Measurements from ENCODE around the gene VPS11. TPM values are rescaled to one million over a fixed set of nuclear protein-coding genes. Genes with fewer than 3 reads are reported as not detected.
"Not testable (repeated sequence)": the region's sequence is repeated elsewhere in the genome, so short reads cannot be mapped to it uniquely, and the experiment has no call there.

VPS11 gene
- total RNA-seq, 2 experiments from 2014 or later: 20.5 to 25.4 TPM

GRCh38 chr11:119038884-119039283 is 28.7 kb upstream of the VPS11 start:
- H3K4me3 Mint-ChIP-seq: no peak overlapping the region
- no peaks in the 10 kb centered on the region for H3K9me3 Mint-ChIP-seq (ENCODE audit: low read depth)
- CTCF ChIA-PET: no interaction called here
- peaks cover 9% of the 10 kb centered on the region for H3K4me1 Mint-ChIP-seq
- DNase-seq (no peak), ATAC-seq (no peak)
- no peak overlapping the region for H3K27ac Mint-ChIP-seq
- intact Hi-C loops (cut with DNase I, micrococcal nuclease): no loop called here
- no peaks in the 10 kb centered on the region for H3K36me3 Mint-ChIP-seq (ENCODE audit: low read depth)
- no peaks in the 10 kb centered on the region for H3K27me3 Mint-ChIP-seq
- POLR2A ChIA-PET: interaction anchor here (0.6 kb wide), 1 partner anchor 34 kb away, joined by 7 read pairs; no protein-coding TSS in a partner anchor

- intact Hi-C loops (cut with DNase I, micrococcal nuclease); POLR2A ChIA-PET; H3K27ac Mint-ChIP-seq; H3K4me3 Mint-ChIP-seq; DNase-seq; H3K4me1 Mint-ChIP-seq; ATAC-seq; H3K36me3 Mint-ChIP-seq (ENCODE audit: low read depth); CTCF ChIA-PET; H3K9me3 Mint-ChIP-seq (ENCODE audit: low read depth); H3K27me3 Mint-ChIP-seq: not testable (repeated sequence)
Observed at GRCh38 chr11:119039471-119039870, 28.1 kb upstream of the VPS11 start.

- Mint-ChIP-seq H3K27ac (peak overlapping the region; percentile 0), H3K4me3 (no peak overlapping the region), H3K4me1 (peaks cover 9% of the 10 kb centered on the region), H3K27me3 (no peaks in the 10 kb centered on the region), H3K9me3 (ENCODE audit: low read depth) (no peaks in the 10 kb centered on the region), H3K36me3 (ENCODE audit: low read depth) (peaks cover 16% of the 10 kb centered on the region)
- POLR2A ChIA-PET: interaction anchor here (0.6 to 1.3 kb wide), 3 partner anchors 13 to 15 kb away, joined by 4 to 5 read pairs (median 5); partner anchors contain the start of gene HYOU1
- CTCF ChIA-PET: interaction anchor here (0.5 to 0.7 kb wide), 3 partner anchors 9 to 252 kb away, joined by 3 read pairs; no protein-coding TSS in a partner anchor
- intact Hi-C loops (cut with DNase I, micrococcal nuclease): no loop called here
- ATAC-seq (peak; percentile 81), DNase-seq (no peak)
Observed at GRCh38 chr11:119041821-119042514, 25.6 kb upstream of the VPS11 start.

GRCh38 chr11:119042927-119043326 is 24.7 kb upstream of the VPS11 start:
- no peaks in the 10 kb centered on the region for H3K9me3 Mint-ChIP-seq (ENCODE audit: low read depth)
- no peaks in the 10 kb centered on the region for H3K27me3 Mint-ChIP-seq

GRCh38 chr11:119044708-119045107 is 22.9 kb upstream of the VPS11 start:
- intact Hi-C loops (cut with DNase I, micrococcal nuclease): no loop called here

More at GRCh38 chr11:119042927-119043326, 24.7 kb upstream of the VPS11 start:
- ChIA-PET CTCF (interaction anchor here (1.2 to 1.7 kb wide), 3 partner anchors 13 to 153 kb away, joined by 4 to 10 read pairs (median 4); no protein-coding TSS in a partner anchor), POLR2A (no interaction called here)
- Mint-ChIP-seq H3K27ac (no peak overlapping the region), H3K4me3 (no peak overlapping the region), H3K4me1 (peaks cover 12% of the 10 kb centered on the region), H3K36me3 (ENCODE audit: low read depth) (peaks cover 24% of the 10 kb centered on the region)
- intact Hi-C loops (cut with DNase I, micrococcal nuclease): no loop called here
- no peak for DNase-seq
- ATAC-seq: no peak

GRCh38 chr11:119046489-119046888 is 21.1 kb upstream of the VPS11 start:
- Mint-ChIP-seq H3K4me1 (peaks cover 16% of the 10 kb centered on the region), H3K9me3 (ENCODE audit: low read depth) (no peaks in the 10 kb centered on the region), H3K27me3 (no peaks in the 10 kb centered on the region), H3K27ac (no peak overlapping the region), H3K4me3 (no peak overlapping the region), H3K36me3 (ENCODE audit: low read depth) (peaks cover 51% of the 10 kb centered on the region)
- no peak for ATAC-seq
- DNase-seq: no peak
- POLR2A ChIA-PET: no interaction called here
- CTCF ChIA-PET: interaction anchor here (0.6 to 1.4 kb wide), 3 partner anchors 11 to 278 kb away, joined by 3 read pairs; no protein-coding TSS in a partner anchor
- intact Hi-C loops (cut with DNase I, micrococcal nuclease): no loop called here

More at GRCh38 chr11:119044708-119045107, 22.9 kb upstream of the VPS11 start:
- Mint-ChIP-seq H3K9me3 (ENCODE audit: low read depth) (no peaks in the 10 kb centered on the region), H3K36me3 (ENCODE audit: low read depth) (peaks cover 40% of the 10 kb centered on the region), H3K4me3 (no peak overlapping the region), H3K27ac (no peak overlapping the region), H3K4me1 (peaks cover 12% of the 10 kb centered on the region), H3K27me3 (no peaks in the 10 kb centered on the region)
- DNase-seq (no peak), ATAC-seq (no peak)
- ChIA-PET POLR2A (interaction anchor here (0.6 kb wide), 1 partner anchor 76 kb away, joined by 3 read pairs; no protein-coding TSS in a partner anchor), CTCF (interaction anchor here (0.7 to 1.5 kb wide), 2 partner anchors 15 to 260 kb away, joined by 3 to 4 read pairs; no protein-coding TSS in a partner anchor)

GRCh38 chr11:119047205-119047604 is 20.4 kb upstream of the VPS11 start:
- peak; percentile 40 for ATAC-seq
- peaks cover 55% of the 10 kb centered on the region for H3K36me3 Mint-ChIP-seq (ENCODE audit: low read depth)
- CTCF ChIA-PET: interaction anchor here (0.6 to 1.4 kb wide), 5 partner anchors 11 to 452 kb away, joined by 3 read pairs; partner anchors contain the start of gene DPAGT1

GRCh38 chr11:119048644-119049043 is 19.0 kb upstream of the VPS11 start:
- peaks cover 21% of the 10 kb centered on the region for H3K4me1 Mint-ChIP-seq
- H3K36me3 Mint-ChIP-seq (ENCODE audit: low read depth): peaks cover 69% of the 10 kb centered on the region
- DNase-seq (no peak), ATAC-seq (no peak)
- H3K27ac Mint-ChIP-seq: no peak overlapping the region
- no peaks in the 10 kb centered on the region for H3K9me3 Mint-ChIP-seq (ENCODE audit: low read depth)
- intact Hi-C loops (cut with DNase I, micrococcal nuclease): no loop called here
- no peaks in the 10 kb centered on the region for H3K27me3 Mint-ChIP-seq
- POLR2A ChIA-PET: no interaction called here
- CTCF ChIA-PET: interaction anchor here (0.7 kb wide), 1 partner anchor 13 kb away, joined by 3 read pairs; no protein-coding TSS in a partner anchor
- H3K4me3 Mint-ChIP-seq: no peak overlapping the region

More at GRCh38 chr11:119047205-119047604, 20.4 kb upstream of the VPS11 start:
- intact Hi-C loops (cut with DNase I, micrococcal nuclease): no loop called here
- H3K9me3 Mint-ChIP-seq (ENCODE audit: low read depth): no peaks in the 10 kb centered on the region
- no peak overlapping the region for H3K4me3 Mint-ChIP-seq
- H3K27ac Mint-ChIP-seq: peak overlapping the region; percentile 38
- no peaks in the 10 kb centered on the region for H3K27me3 Mint-ChIP-seq
- peaks cover 15% of the 10 kb centered on the region for H3K4me1 Mint-ChIP-seq
- POLR2A ChIA-PET: no interaction called here
- DNase-seq: no peak

- intact Hi-C loops (cut with DNase I, micrococcal nuclease): no loop called here
- CTCF ChIA-PET: no interaction called here
- H3K27me3 Mint-ChIP-seq: no peaks in the 10 kb centered on the region
- H3K9me3 Mint-ChIP-seq (ENCODE audit: low read depth): no peaks in the 10 kb centered on the region
- H3K36me3 Mint-ChIP-seq (ENCODE audit: low read depth): peaks cover 74% of the 10 kb centered on the region
- no peak for ATAC-seq
- H3K4me1 Mint-ChIP-seq: peaks cover 21% of the 10 kb centered on the region
- no peak overlapping the region for H3K27ac Mint-ChIP-seq
- no peak overlapping the region for H3K4me3 Mint-ChIP-seq
- POLR2A ChIA-PET: no interaction called here
- DNase-seq: no peak
Observed at GRCh38 chr11:119049081-119049480, 18.5 kb upstream of the VPS11 start.

GRCh38 chr11:119051440-119052162 is 16.0 kb upstream of the VPS11 start:
- intact Hi-C loops (cut with DNase I, micrococcal nuclease): no loop called here
- peaks cover 38% of the 10 kb centered on the region for H3K4me1 Mint-ChIP-seq
- peaks cover 77% of the 10 kb centered on the region for H3K36me3 Mint-ChIP-seq (ENCODE audit: low read depth)
- no peaks in the 10 kb centered on the region for H3K27me3 Mint-ChIP-seq
- no peaks in the 10 kb centered on the region for H3K9me3 Mint-ChIP-seq (ENCODE audit: low read depth)
- H3K27ac Mint-ChIP-seq: peak overlapping the region; percentile 68
- CTCF ChIA-PET: interaction anchor here (1.2 kb wide), 1 partner anchor 117 kb away, joined by 3 read pairs; no protein-coding TSS in a partner anchor
- peak; percentile 50 for ATAC-seq
- DNase-seq: peak; percentile 51
- H3K4me3 Mint-ChIP-seq: no peak overlapping the region
- POLR2A ChIA-PET: no interaction called here

- ATAC-seq (no peak), DNase-seq (no peak)
- Mint-ChIP-seq H3K9me3 (ENCODE audit: low read depth) (no peaks in the 10 kb centered on the region), H3K36me3 (ENCODE audit: low read depth) (peaks cover 70% of the 10 kb centered on the region), H3K27ac (peak overlapping the region; percentile 68), H3K27me3 (no peaks in the 10 kb centered on the region), H3K4me3 (no peak overlapping the region), H3K4me1 (peaks cover 35% of the 10 kb centered on the region)
- ChIA-PET POLR2A (no interaction called here), CTCF (interaction anchor here (0.7 to 0.8 kb wide), 2 partner anchors 28 to 757 kb away, joined by 4 read pairs; no protein-coding TSS in a partner anchor)
- intact Hi-C loops (cut with DNase I, micrococcal nuclease): no loop called here
Observed at GRCh38 chr11:119052163-119052814, 15.3 kb upstream of the VPS11 start.
